Measurements from ENCODE around the gene RNF207. TPM values are rescaled to one million over a fixed set of nuclear protein-coding genes. Genes with fewer than 3 reads are reported as not detected.

RNF207 gene
- total RNA-seq, 1 experiment from 2014 or later, result 115 TPM

- Histone ChIP-seq H3K27me3 (ENCODE audit: control insufficient read depth, insufficient read depth, low read length) (no peaks in the 10 kb centered on the region), H3K9me3 (ENCODE audit: control insufficient read depth, insufficient read depth, low read depth, low read length) (no peaks in the 10 kb centered on the region), H3K4me1 (ENCODE audit: control insufficient read depth, insufficient read depth, low read length) (peaks cover 6% of the 10 kb centered on the region), H3K36me3 (ENCODE audit: control insufficient read depth, insufficient read depth, low read length) (peaks cover 10% of the 10 kb centered on the region), H3K4me3 (ENCODE audit: low read depth in 2 of 2, low read length in 2 of 2) (peak overlapping the region; percentile 62 to 84), H3K27ac (ENCODE audit: low read length) (peak overlapping the region; percentile 84)
- intact Hi-C loops (cut with micrococcal nuclease; ENCODE audit: unreplicated experiment) (no loop called here), in situ Hi-C loops (cut with HindIII; ENCODE audit: low pct_unique_long_range_greater_than_20kb, low sequenced_read_pairs) (no loop called here)
- ChIA-PET CTCF (interaction anchor here (0.8 kb wide), 1 partner anchor 28 kb away, joined by 3 read pairs; no protein-coding TSS in a partner anchor), POLR2A (interaction anchor here (0.7 kb wide), 1 partner anchor 184 kb away, joined by 3 read pairs; no protein-coding TSS in a partner anchor)
- ATAC-seq (peak; percentile 4; the same call in 1 of the 2 replicates), DNase-seq (ENCODE audit: low read depth, low spot score) (no peak)
- no TSS peak for BruUV-seq (replicated peaks)
- TF ChIP-seq, protein P1, sequence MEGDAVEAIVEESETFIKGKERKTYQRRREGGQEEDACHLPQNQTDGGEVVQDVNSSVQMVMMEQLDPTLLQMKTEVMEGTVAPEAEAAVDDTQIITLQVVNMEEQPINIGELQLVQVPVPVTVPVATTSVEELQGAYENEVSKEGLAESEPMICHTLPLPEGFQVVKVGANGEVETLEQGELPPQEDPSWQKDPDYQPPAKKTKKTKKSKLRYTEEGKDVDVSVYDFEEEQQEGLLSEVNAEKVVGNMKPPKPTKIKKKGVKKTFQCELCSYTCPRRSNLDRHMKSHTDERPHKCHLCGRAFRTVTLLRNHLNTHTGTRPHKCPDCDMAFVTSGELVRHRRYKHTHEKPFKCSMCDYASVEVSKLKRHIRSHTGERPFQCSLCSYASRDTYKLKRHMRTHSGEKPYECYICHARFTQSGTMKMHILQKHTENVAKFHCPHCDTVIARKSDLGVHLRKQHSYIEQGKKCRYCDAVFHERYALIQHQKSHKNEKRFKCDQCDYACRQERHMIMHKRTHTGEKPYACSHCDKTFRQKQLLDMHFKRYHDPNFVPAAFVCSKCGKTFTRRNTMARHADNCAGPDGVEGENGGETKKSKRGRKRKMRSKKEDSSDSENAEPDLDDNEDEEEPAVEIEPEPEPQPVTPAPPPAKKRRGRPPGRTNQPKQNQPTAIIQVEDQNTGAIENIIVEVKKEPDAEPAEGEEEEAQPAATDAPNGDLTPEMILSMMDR (IDR thresholded peaks at IDR 0.05), result no peak
- TF ChIP-seq TCF7L2 (IDR thresholded peaks at IDR 0.05; ENCODE audit: low read depth, low read length) (no peak), REST (IDR thresholded peaks at IDR 0.05; ENCODE audit: insufficient read depth in 1 of 2, low read depth in 2 of 2, low read length in 1 of 2) (no peak), SIN3A (IDR thresholded peaks at IDR 0.05; ENCODE audit: borderline replicate concordance, insufficient read depth, low read depth, low read length) (no peak), POLR2AphosphoS5 (IDR thresholded peaks at IDR 0.05; ENCODE audit: low read depth, low read length) (no peak)
These were observed 29.4 kb downstream of the RNF207 start for GRCh38 chr1:6235296-6235677.

GRCh38 chr1:6237093-6237492, 31.2 kb downstream of the RNF207 start:
- no peaks in the 10 kb centered on the region for H3K9me3 ChIP-seq (ENCODE audit: control insufficient read depth, insufficient read depth, low read depth, low read length)
- DNase-seq (ENCODE audit: low read depth, low spot score), result no peak
- ChIA-PET CTCF (interaction anchor here (0.6 kb wide), 1 partner anchor 8 kb away, joined by 5 read pairs; no protein-coding TSS in a partner anchor), POLR2A (no interaction called here)
- H3K27ac ChIP-seq (ENCODE audit: low read length), result no peak overlapping the region
- H3K36me3 ChIP-seq (ENCODE audit: control insufficient read depth, insufficient read depth, low read length), result peaks cover 2% of the 10 kb centered on the region
- BruUV-seq (replicated peaks), result no TSS peak
- peaks cover 6% of the 10 kb centered on the region for H3K4me1 ChIP-seq (ENCODE audit: control insufficient read depth, insufficient read depth, low read length)
- ATAC-seq, result no peak
- intact Hi-C loops (cut with micrococcal nuclease; ENCODE audit: unreplicated experiment), result no loop called here
- H3K4me3 ChIP-seq (ENCODE audit: low read depth in 2 of 2, low read length in 2 of 2), result no peak overlapping the region
- TF ChIP-seq, protein P1 (IDR thresholded peaks at IDR 0.05), result no peak
- TF ChIP-seq REST (IDR thresholded peaks at IDR 0.05; ENCODE audit: insufficient read depth in 1 of 2, low read depth in 2 of 2, low read length in 1 of 2) (no peak), TCF7L2 (IDR thresholded peaks at IDR 0.05; ENCODE audit: low read depth, low read length) (no peak), POLR2AphosphoS5 (IDR thresholded peaks at IDR 0.05; ENCODE audit: low read depth, low read length) (no peak), SIN3A (IDR thresholded peaks at IDR 0.05; ENCODE audit: borderline replicate concordance, insufficient read depth, low read depth, low read length) (no peak)
- in situ Hi-C loops (cut with HindIII; ENCODE audit: low pct_unique_long_range_greater_than_20kb, low sequenced_read_pairs), result no loop called here
- no peaks in the 10 kb centered on the region for H3K27me3 ChIP-seq (ENCODE audit: control insufficient read depth, insufficient read depth, low read length)

Data from Panc1 (cell line).